Measurements from ENCODE around the gene CDKL1. TPM values are rescaled to one million over a fixed set of nuclear protein-coding genes. Genes with fewer than 3 reads are reported as not detected.
A peak's percentile ranks its signal among the peaks of the same experiment; 100 is the strongest.
"Not testable (repeated sequence)": the region's sequence is repeated elsewhere in the genome, so short reads cannot be mapped to it uniquely, and the experiment has no call there.

CDKL1 gene
- total RNA-seq, 1 donor from 2014 or later = 3.4 TPM

DNA sequence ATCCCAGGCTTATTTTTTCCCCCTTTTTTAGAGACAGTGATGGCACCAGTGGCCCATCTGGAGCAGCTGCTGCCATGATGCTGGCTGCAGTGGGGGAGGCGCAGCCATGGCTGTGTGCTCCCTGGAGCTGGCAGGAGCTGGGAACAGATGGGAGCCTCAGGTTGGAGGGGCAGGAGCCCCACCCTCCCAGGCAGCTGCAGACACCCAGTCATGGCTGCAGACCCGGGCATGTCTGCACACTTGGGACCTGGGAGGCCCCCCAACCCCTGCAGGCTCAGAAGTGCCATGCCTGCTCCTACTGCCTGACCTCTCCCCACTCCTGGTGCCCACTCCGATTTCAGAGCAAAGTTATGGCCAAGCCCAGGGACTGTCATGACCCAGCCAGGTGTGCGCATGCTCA lies 25.1 kb downstream of the CDKL1 start:
- Mint-ChIP-seq H3K27me3 (ENCODE audit: unreplicated experiment) (peaks cover 6% of the 10 kb centered on the region), H3K27ac (ENCODE audit: unreplicated experiment) (peak overlapping the region; percentile 92), H3K4me1 (ENCODE audit: low read depth, unreplicated experiment) (peaks cover 11% of the 10 kb centered on the region), H3K4me3 (ENCODE audit: unreplicated experiment) (peak overlapping the region; percentile 4), H3K9me3 (ENCODE audit: unreplicated experiment) (peaks cover 12% of the 10 kb centered on the region), H3K36me3 (ENCODE audit: unreplicated experiment) (peaks cover 3% of the 10 kb centered on the region)
- peak; percentile 58 for DNase-seq
- no peak for TF ChIP-seq CTCF (IDR thresholded peaks at IDR 0.05; ENCODE audit: partially characterized antibody, unreplicated experiment)

GRCh38 chr14:50366589-50366988 lies 30.1 kb downstream of the CDKL1 start:
- DNase-seq = no peak
- H3K36me3 Mint-ChIP-seq (ENCODE audit: unreplicated experiment) = peaks cover 13% of the 10 kb centered on the region
- TF ChIP-seq CTCF (IDR thresholded peaks at IDR 0.05; ENCODE audit: partially characterized antibody, unreplicated experiment) = no peak
- H3K27me3 Mint-ChIP-seq (ENCODE audit: unreplicated experiment) = peaks cover 8% of the 10 kb centered on the region
- no peak overlapping the region for H3K4me3 Mint-ChIP-seq (ENCODE audit: unreplicated experiment)
- H3K4me1 Mint-ChIP-seq (ENCODE audit: low read depth, unreplicated experiment) = peaks cover 10% of the 10 kb centered on the region
- peak overlapping the region; percentile 3 for H3K27ac Mint-ChIP-seq (ENCODE audit: unreplicated experiment)
- H3K9me3 Mint-ChIP-seq (ENCODE audit: unreplicated experiment) = peaks cover 14% of the 10 kb centered on the region

- peaks cover 13% of the 10 kb centered on the region for H3K36me3 Mint-ChIP-seq (ENCODE audit: unreplicated experiment)
- peaks cover 7% of the 10 kb centered on the region for H3K4me1 Mint-ChIP-seq (ENCODE audit: low read depth, unreplicated experiment)
- H3K9me3 Mint-ChIP-seq (ENCODE audit: unreplicated experiment) = peaks cover 10% of the 10 kb centered on the region
- H3K27ac Mint-ChIP-seq (ENCODE audit: unreplicated experiment) = no peak overlapping the region
- H3K27me3 Mint-ChIP-seq (ENCODE audit: unreplicated experiment) = peaks cover 5% of the 10 kb centered on the region
- no peak for TF ChIP-seq CTCF (IDR thresholded peaks at IDR 0.05; ENCODE audit: partially characterized antibody, unreplicated experiment)
- DNase-seq = no peak
- no peak overlapping the region for H3K4me3 Mint-ChIP-seq (ENCODE audit: unreplicated experiment)
Observed at GRCh38 chr14:50366115-50366514, 30.6 kb downstream of the CDKL1 start.

GRCh38 chr14:50365572-50365971 lies 31.1 kb downstream of the CDKL1 start:
- H3K4me3 Mint-ChIP-seq (ENCODE audit: unreplicated experiment); DNase-seq; H3K9me3 Mint-ChIP-seq (ENCODE audit: unreplicated experiment); H3K4me1 Mint-ChIP-seq (ENCODE audit: low read depth, unreplicated experiment); H3K27ac Mint-ChIP-seq (ENCODE audit: unreplicated experiment); H3K27me3 Mint-ChIP-seq (ENCODE audit: unreplicated experiment): not testable (repeated sequence)
- H3K36me3 Mint-ChIP-seq (ENCODE audit: unreplicated experiment) = peaks cover 13% of the 10 kb centered on the region

DNA sequence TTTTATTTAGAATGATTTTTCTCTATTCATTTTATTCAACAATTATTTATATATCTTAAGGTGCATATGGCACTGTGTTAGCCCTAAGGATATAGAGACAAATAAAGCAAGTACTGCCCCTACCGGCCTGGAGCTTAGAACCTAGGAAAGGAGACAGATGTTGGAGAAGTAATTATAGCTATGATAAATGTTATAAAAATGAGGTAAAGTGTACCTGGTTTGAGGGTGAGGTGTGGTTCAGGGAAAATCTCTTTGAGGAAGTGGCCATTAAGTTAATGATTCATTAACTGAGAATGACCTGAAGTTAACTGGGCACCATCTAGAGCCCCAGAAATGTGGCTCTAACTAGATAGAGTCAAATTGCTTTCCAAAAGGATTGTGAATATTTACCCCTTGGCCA lies 31.9 kb downstream of the CDKL1 start:
- H3K36me3 Mint-ChIP-seq (ENCODE audit: unreplicated experiment) = peaks cover 13% of the 10 kb centered on the region
- H3K27ac Mint-ChIP-seq (ENCODE audit: unreplicated experiment) = no peak overlapping the region
- peaks cover 7% of the 10 kb centered on the region for H3K4me1 Mint-ChIP-seq (ENCODE audit: low read depth, unreplicated experiment)
- DNase-seq = no peak
- no peak for TF ChIP-seq CTCF (IDR thresholded peaks at IDR 0.05; ENCODE audit: partially characterized antibody, unreplicated experiment)
- H3K27me3 Mint-ChIP-seq (ENCODE audit: unreplicated experiment) = peaks cover 5% of the 10 kb centered on the region
- no peak overlapping the region for H3K4me3 Mint-ChIP-seq (ENCODE audit: unreplicated experiment)
- H3K9me3 Mint-ChIP-seq (ENCODE audit: unreplicated experiment) = peaks cover 9% of the 10 kb centered on the region

DNA sequence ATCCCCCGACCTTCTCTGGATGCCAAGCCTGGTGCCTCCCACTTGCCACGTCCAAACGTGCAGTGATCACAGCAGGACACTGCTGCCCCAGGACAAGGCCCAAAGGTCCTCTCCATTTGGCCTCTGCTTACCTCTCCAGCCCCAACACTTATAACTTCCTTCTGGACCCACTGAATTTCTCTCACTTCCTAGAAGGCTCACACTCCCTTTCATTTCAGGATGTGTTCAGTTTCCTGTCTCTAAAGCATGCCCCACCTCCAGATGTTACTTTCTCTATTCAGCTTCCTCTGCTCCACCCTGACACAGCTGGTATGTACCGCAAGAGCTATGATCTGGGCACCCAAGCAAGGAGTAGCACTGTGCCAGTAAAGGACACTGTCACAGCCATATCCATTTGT lies 33.0 kb downstream of the CDKL1 start:
- Mint-ChIP-seq H3K27me3 (ENCODE audit: unreplicated experiment) (peaks cover 4% of the 10 kb centered on the region), H3K9me3 (ENCODE audit: unreplicated experiment) (peaks cover 9% of the 10 kb centered on the region), H3K4me3 (ENCODE audit: unreplicated experiment) (no peak overlapping the region), H3K36me3 (ENCODE audit: unreplicated experiment) (peaks cover 13% of the 10 kb centered on the region), H3K27ac (ENCODE audit: unreplicated experiment) (no peak overlapping the region), H3K4me1 (ENCODE audit: low read depth, unreplicated experiment) (peaks cover 7% of the 10 kb centered on the region)
- no peak for DNase-seq
- TF ChIP-seq CTCF (IDR thresholded peaks at IDR 0.05; ENCODE audit: partially characterized antibody, unreplicated experiment) = no peak

Data from glutamatergic neuron (in vitro differentiated cells).